WI38 (cell line): ENCODE measurements around the gene CBFA2T3.

Source experiments
- H3K4me3 ChIP-seq: 2 replicates; pipeline ENCODE4 v1.5.1; 2011; ENCODE audit warnings: low read depth, mild to moderate bottlenecking, control low read depth, low read length
- CTCF ChIP-seq: IDR thresholded peaks from 2 replicates; pipeline ENCODE4 v1.5.1; 2012; ENCODE audit warnings: low read depth, mild to moderate bottlenecking, control low read depth, low read length

The CBFA2T3 gene

GRCh38 chr16:88983165-88983564, 6.2 kb upstream of the CBFA2T3 start:
- H3K4me3 ChIP-seq, result no peak overlapping the region
- no peak for TF ChIP-seq CTCF

DNA sequence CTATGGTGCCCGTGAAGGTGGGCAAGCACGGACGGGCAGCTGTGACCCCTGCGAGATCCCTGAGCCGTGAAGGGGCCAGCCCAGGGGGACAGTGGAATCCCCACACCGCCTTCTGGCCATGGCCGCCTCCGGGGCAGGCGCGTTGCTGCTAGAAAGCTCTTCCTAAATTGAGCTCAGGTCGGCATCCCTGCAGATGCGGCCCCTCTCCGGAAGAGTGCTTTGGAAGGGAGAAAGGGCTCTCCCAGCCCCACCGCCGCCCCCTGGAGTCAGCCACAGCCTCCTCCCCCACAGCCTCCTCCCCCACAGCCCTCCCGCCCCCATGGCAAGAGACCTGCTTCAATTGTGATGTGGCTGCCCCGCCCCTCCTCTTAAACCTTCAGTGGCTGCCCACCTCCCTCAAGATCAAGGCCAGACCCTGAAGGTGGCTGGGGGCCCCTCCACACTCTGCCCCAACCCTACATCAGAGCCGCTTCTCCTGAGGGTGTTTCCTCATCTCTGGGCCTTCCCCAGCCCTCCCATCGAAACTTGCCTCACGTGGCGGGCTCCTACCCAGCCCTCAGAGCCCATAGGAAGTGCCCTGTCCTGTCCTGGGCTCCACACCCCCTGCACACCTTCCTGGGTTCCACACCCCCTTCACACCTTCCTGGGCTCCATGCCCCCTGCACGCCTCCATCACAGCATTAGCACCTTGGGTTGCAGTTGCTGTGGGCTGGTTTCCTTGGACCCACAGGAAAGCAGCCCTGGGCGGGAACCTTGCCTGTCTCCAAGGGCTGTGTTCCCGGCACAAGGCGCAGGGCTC, 5.5 kb upstream of the CBFA2T3 start:
- no peak overlapping the region for H3K4me3 ChIP-seq
- TF ChIP-seq CTCF, result no peak

- TF ChIP-seq CTCF, result no peak
- H3K4me3 ChIP-seq, result no peak overlapping the region
Measured at GRCh38 chr16:88979353-88980015, 2.5 kb upstream of the CBFA2T3 start.

DNA sequence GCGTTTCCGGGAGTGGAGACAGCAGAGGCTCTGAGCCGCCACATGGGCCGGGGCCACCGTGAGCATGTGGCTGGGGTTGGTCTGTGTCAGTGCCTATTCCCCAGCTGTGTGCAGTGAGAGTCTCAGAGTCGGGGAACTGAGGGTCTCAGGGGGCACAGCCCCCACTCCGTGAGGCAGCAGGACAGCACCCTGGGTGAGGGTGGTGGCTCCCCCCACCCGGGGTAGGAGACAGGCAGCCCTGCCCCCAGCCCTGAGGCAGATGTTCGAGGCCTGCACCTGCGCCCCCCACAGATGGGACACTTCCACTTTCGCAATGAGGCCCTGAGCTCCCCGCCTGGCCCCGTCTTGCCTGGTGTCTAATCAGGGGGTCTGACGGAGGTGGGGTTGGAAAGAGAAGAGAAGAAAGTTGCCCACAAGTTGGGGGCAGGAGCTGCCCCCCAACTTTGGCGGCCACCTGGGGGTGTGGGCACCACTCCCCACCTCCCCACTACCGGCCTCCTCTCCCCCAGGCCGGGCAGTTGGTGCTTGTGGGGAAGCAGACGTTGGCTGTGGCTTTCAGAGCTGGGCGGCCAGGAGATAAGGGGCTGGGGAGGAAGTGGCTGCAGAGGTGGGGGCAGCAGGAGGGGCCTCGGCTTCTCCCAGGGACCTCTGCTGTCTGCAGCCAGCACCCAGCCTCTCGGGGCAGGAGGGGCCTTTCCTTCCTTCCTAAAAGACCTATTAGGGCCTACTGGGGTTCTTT, 1.8 kb upstream of the CBFA2T3 start:
- no peak overlapping the region for H3K4me3 ChIP-seq
- TF ChIP-seq CTCF, result no peak

GRCh38 chr16:88977812-88978607, 1.0 kb upstream of the CBFA2T3 start:
- no peak for TF ChIP-seq CTCF
- no peak overlapping the region for H3K4me3 ChIP-seq

DNA sequence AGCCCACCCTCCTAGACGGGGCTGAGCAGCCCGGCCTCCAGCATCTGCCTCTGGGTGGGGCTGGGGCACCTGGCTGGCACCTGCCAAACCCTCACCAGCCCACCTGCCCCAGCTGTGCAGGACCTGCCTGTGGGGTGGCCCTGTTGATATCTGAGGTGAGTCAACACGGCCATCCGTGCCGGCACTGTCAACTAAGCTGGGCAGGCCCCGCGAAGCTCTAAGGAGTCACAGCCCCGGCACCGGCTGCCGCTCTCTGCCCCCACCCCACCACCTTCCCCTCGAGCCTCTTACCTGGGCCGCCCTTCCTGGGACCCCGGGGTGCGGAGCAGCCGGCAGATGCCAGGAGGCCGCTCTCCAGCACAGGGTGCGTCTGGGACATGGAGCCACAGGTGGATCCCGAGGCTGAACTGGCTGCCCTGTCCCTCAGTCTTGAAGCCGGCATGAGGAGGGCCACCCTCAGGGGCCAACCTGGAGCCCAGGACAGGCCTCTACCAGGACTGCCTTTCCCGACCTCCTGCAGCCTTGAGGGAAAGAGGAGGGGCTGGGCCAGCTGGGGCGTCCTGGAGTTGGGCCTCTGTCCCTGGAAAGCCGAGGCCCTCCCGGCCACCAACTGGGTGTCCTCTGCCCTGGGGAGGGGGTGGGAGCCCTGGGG, 515 bp downstream of the CBFA2T3 start:
- no peak overlapping the region for H3K4me3 ChIP-seq
- TF ChIP-seq CTCF, result no peak
